ENCODE results near the gene CDH5. TPM values are rescaled to one million over a fixed set of nuclear protein-coding genes. Genes with fewer than 3 reads are reported as not detected.

CDH5 gene
- total and polyA plus RNA-seq, 2 donors (not counting 3 experiments of a cell fraction or from before 2014, with no cell fraction given), result 765 to 815 TPM

GRCh38 chr16:66332634-66333610, 33.6 kb upstream of the CDH5 start:
- POLR2A ChIA-PET, result no interaction called here
- Histone ChIP-seq H3K36me3 (ENCODE audit: control insufficient read depth in 2 of 2, extremely low read depth in 1 of 2, insufficient read depth in 2 of 2, low read length in 2 of 2) (no peaks in the 10 kb centered on the region), H3K79me2 (ENCODE audit: control insufficient read depth, insufficient read depth, low read length) (no peaks in the 10 kb centered on the region), H3K4me2 (ENCODE audit: insufficient read depth, low read length) (no peak overlapping the region), H3K4me3 (replicated peaks in 1 of 3; ENCODE audit: insufficient read depth in 1 of 3, low read depth in 1 of 3, low read length in 3 of 3) (no peak overlapping the region), H3K4me1 (ENCODE audit: control insufficient read depth, extremely low read depth, insufficient read depth, low read length) (no peaks in the 10 kb centered on the region), H3K9me1 (replicated peaks; ENCODE audit: control insufficient read depth, extremely low read depth, insufficient read depth, low read length) (no peaks in the 10 kb centered on the region), H3K27ac (ENCODE audit: insufficient read depth, low read depth, low read length) (no peak overlapping the region), H4K20me1 (replicated peaks; ENCODE audit: control insufficient read depth, extremely low read depth, insufficient read depth, low read length) (no peaks in the 10 kb centered on the region), H3K27me3 (ENCODE audit: control insufficient read depth in 2 of 2, insufficient read depth in 2 of 2, low read length in 2 of 2) (peaks cover 10 to 12% of the 10 kb centered on the region in 2 experiments), H3K9me3 (replicated peaks; ENCODE audit: control insufficient read depth, insufficient read depth, low read length) (no peaks in the 10 kb centered on the region), H2AFZ (ENCODE audit: low read depth, low read length) (no peak overlapping the region), H3K9ac (replicated peaks; ENCODE audit: extremely low read depth, insufficient read depth, low read length) (no peak overlapping the region)
- dilution Hi-C loops (cut with MboI; ENCODE audit: extremely low pct_ligation_motif_present, low sequenced_read_pairs) (no loop called here), intact Hi-C loops (cut with micrococcal nuclease) (no loop called here)
- TF ChIP-seq MAX (IDR thresholded peaks at IDR 0.05; ENCODE audit: insufficient read depth, insufficient read length), result no peak
- no peak for TF ChIP-seq CTCF (IDR thresholded peaks at IDR 0.05; ENCODE audit: extremely low read depth in 1 of 2, insufficient read depth in 1 of 2, low read depth in 1 of 2, low read length in 2 of 2)
- TF ChIP-seq FOS (IDR thresholded peaks at IDR 0.05; ENCODE audit: borderline replicate concordance, insufficient read depth, low read length), result no peak
- no peak for TF ChIP-seq JUN (IDR thresholded peaks at IDR 0.05; ENCODE audit: borderline replicate concordance, insufficient read depth, insufficient read length, low read depth)
- no peak for TF ChIP-seq GATA2 (IDR thresholded peaks at IDR 0.05; ENCODE audit: insufficient read depth, insufficient read length, low read depth, low read length)
- no peak for TF ChIP-seq POLR2AphosphoS5 (IDR thresholded peaks at IDR 0.05; ENCODE audit: insufficient read depth, low read depth, low read length)
- TF ChIP-seq EZH2 (IDR thresholded peaks at IDR 0.05; ENCODE audit: borderline replicate concordance, low read depth, low read length, severe bottlenecking), result no peak
- no peak for TF ChIP-seq MYC (IDR thresholded peaks at IDR 0.05; ENCODE audit: low read depth, low read length)
- TF ChIP-seq POLR2A (IDR thresholded peaks at IDR 0.05; ENCODE audit: low read depth, low read length), result no peak
- no TSS peak for BruUV-seq (replicated peaks)
- DNase-seq (ENCODE audit: low read depth, low spot score) (no peak), FAIRE-seq (no peak)
- CTCF ChIA-PET, result interaction anchor here (2.3 to 3.9 kb wide), 2 partner anchors 9 to 11 kb away, joined by 12 to 15 read pairs; no protein-coding TSS in a partner anchor

Measured in endothelial cell of umbilical vein (primary cell).